ENCODE results near the gene MFSD11.
"Not testable (repeated sequence)": the region's sequence is repeated elsewhere in the genome, so short reads cannot be mapped to it uniquely, and the experiment has no call there.

MFSD11 gene

DNA sequence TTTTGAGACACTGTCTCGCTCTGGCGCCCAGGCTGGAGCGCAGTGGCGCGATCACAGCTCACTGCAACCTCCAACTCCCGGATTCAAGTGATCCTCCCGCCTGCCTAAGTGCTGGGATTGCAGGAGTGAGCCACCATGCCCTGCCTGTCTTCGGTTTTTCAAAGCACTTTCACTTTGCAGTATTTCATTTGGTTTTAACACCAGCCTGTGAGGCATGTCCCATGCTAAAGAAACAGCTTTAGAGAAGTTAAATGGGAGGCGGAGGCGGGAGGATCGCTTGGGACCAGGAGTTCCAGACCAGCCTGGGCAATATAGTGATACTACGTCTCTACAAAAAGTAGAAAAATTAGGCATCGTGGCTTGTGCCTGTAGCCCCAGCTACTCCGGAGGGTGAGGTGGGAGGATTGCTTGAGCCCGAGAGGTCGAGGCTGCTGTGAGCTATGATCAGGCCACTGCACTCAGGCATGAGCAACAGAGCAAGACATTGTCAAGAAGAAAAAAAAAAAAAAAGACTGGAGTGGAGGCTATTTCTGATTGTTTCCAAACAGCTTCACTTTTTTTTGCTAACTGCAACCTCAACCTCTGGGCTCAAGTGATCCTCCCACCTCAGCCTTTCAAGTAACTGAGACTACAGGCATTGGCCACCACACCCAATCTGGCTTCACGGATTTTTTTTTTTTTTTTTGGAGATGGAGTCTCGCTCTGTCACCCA is 10.0 kb upstream of the MFSD11 start:
- no peak for DNase-seq

DNA sequence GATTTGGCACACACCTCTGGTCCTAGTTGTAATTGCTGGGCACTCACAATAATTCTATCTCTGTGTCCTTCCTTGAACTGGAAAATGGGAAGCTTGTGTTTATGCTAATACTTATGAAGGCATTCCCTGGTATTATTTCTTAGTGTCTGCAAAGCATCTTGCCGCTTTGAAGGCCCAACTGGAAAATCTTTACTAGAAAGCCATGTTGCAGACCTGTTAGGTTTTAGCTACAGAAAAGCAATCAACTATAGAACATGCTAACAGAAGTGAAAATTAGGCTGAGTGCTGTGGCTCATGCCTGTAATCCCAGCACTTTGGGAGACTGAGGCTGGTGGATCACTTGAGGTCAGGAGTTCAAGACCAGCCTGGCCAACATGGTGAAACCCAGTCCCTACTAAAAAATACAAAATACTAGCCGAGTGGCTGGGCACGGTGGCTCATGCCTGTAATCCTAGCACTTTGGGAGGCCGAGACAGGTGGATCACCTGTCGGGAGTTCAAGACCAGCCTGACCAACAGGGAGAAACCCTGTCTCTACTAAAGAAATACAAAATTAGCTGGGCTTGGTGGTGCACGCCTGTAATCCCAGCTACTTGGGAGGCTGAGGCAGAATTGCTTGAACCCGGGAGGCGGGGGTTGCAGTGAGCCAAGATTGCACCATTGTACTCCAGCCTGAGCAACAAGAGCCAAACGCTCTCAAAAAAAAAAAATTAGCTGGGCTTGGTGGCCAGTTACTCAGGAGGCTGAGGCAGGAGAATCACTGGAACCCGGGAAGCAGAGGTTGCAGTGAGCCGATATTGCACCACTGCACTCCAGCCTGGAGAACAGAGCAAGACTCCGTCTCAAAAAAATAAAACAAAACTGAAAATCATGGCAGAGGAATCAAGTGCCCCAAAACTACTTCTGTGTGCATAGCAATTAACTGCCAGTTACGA is 5.9 kb upstream of the MFSD11 start:
- DNase-seq: not testable (repeated sequence)

DNA sequence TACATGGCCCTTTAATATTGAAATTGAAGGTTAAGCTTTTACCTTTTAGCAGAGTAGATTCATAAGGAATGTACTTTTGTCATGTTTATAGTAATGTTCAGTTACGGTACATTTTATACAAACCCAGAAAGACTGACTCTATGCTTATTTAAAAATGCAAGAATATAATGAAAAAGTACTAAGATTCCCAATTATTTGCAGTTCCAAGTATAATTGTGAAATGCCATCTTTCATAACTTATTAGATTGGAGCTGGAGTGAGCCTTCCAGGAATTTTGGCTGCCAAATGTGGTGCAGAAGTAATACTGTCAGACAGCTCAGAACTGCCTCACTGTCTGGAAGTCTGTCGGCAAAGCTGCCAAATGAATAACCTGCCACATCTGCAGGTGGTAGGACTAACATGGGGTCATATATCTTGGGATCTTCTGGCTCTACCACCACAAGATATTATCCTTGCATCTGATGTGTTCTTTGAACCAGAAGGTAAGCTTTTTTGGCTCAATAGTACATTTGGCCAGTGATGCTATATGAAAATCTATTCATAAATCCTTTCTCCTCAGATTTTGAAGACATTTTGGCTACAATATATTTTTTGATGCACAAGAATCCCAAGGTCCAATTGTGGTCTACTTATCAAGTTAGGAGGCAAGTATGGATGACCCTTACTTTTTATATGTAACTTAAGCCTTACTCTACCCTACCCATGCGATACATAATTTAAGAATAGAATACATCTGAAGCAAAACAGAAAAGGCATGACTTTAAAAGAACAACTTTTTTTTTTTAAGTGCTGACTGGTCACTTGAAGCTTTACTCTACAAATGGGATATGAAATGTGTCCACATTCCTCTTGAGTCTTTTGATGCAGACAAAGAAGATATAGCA is 4.9 kb upstream of the MFSD11 start:
- no peak for DNase-seq

DNA sequence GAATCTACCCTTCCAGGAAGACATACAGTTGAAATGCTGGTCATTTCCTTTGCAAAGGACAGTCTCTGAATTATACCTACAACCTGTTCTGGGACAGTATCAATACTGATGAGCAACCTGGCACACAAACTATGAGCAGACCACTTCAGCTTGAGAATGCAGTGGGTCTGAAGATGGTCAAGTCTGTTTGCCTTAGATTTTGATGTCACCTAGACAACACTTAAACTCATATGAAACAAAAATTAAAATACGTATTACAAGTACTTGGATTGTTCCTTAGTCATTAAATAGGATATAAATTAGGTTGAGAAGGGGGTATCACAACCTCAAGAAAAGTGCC is 4.3 kb upstream of the MFSD11 start:
- no peak for DNase-seq

DNA sequence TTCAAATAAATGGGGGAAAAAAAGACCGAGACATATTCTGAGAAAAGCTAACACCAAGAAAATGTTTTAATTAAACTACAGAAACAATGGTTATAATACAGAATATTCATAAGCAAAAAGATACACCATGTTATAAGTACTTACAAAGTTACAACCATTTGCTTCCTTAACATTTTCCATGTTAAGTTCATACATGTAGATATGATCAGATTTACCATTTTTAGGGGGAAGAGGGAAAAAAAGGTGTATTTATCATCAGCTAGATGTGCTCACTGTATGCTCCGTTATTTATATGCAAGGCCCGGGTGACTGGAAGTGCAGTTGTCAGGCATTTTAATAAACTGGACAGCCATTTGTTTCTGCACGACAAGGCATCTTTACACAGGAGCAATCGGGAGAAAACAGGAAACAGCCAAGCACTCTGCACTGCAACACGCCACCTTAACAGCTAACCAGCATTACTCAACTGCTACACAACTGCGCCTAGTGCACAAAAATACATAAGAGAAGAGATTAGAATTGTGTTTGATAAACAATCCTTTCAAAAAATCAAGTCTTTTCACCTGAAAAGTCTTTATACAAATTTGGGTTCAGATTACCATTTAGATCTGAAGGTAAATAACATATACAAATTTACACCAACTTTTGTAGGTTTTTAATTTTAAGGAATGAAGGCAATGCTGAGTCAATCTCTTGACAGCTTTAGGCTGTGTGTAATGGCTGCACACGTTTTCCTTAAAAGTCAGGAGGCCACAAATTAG is 3.7 kb upstream of the MFSD11 start:
- DNase-seq: no peak

DNA sequence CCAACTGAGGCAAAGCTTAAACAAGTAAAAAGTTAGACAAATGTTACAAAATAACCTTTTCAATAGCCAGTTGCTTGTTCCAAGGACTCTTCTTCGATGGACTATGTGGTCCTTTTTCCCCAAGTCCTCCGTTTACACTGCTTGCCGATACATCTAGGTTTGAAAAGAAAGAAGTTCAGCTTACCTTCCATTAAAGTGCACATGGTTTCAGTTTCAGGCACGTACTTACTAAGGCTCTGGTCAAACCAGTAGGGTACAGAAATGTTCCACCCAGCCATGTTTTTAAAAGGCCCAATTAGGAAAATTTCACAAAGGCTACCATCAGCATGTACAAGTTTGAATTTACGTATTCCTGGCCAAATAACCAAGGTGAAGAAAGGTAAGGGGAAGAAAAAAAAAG is 2.9 kb upstream of the MFSD11 start:
- no peak for DNase-seq

DNA sequence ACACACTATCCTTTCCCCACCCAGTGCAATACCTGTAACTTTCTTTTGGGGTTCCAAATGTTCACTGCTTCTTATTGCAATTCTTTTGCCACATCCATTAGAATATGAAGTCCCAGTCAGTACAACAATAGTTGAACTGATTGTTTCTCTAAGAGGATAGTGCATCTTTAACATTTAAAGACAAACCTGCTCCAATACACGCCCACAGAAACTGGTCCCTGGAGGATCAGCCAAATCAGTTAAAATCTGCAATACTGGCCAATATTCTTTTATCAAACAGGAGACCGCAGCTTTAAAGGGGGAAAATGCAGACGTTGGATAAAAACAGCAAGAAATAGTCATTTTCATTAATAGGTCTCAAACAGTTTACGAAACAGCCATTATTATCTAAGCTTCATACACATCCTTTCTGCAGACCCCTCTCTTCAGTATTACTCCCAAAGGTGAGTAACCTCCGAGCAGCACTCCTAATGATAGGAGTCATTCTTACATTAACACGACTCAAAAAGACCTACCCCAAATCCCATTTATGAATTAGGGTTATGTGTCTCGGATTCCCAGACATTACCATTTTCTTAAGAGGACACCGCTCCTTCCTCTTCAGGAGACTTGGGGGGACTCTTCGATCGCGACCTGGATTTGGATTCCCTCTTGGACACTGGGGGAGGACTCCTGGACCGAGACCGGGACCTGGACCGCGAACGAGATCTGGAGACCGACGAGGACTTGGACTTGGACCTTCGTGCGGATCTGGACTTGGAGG is 2.2 kb upstream of the MFSD11 start:
- peak; percentile 51 for DNase-seq

DNA sequence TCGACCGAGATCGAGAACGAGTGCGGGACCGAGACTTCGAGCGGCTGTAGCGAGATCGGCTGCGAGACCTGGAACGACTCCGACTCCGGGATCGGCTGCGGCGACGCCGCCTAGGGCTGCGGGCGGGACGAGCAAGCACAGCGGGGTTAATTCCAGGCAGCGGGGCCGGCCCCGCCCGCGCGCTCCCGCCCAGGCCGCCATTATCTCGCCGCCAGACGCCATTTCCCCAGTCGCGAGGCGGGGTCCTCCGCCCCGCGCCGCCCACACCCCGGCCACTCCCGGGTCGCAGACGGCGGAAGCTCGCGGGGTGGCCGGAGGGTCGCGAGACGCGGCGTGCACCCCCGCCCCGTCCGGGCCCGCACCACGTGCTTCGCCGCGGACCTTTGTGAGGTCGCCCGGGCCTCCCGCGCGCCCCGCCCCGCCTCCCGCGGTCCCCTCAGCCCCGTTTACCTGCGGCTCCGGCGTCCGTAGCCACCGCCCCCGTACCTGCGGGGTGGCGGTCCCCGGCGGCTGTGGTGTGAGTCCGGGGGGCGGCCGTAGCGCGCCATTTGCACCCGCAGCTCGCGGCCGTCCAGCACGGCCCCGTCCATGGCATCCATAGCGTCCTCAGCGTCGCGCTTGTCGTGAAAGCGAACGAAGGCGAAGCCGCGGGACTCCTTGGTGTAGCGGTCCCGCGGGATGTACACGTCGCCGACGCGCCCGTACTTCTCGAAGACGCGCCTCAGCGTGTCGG is 1.4 kb upstream of the MFSD11 start:
- peak; percentile 61 for DNase-seq

DNA sequence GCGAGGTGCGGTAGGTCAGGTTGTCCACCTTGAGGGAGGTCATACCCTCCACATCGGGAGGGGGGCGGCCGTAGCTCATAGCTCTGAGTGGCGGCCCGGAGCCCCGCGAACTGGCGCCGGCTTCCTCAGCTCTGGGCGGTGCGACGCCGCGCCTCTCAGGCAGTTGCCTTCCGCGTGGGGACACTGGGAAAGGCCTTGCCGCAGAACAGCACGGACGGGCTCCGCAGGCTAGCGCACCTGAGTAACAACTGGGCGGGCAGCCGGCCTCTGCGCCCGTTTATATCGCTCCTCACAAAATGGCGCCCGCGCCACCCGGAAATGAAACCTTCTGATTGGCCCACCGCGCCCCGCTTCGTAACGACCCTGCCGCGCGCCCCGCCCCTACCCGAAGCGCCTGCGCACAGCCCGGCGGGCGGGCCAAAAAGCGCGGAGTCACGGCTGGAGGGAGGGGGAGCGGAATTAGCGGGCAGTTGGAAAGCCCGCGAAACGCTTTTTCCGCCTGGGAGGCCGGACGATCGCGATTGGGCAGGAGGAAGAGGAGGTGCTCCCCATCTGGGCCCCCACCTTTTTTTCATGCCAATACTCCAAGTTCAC is 740 bp upstream of the MFSD11 start, which contains the start of gene SRSF2:
TSS of gene SRSF2 (minus strand) at position 250 of the 594 bp plus-strand sequence. CDS start at position 79, 171 bp downstream.
- DNase-seq: peak; percentile 99

DNA sequence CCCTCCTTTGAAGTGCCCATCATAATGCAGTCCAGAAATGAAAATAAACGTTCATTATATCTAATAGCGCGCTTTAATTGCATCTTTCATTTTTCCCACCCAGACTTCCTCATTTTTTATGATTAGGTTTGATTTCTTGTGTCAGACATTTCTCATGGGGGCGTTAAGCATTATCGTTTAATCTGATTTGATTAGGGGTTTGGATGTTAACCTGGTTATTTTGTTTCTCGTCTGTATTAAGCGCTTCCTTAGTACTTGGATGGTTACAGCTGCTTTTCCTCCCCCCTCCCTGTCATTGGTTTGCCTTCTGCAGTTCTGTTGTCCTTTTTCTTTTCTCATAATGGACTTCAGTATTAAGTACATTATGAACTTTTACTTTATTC is 540 bp downstream of the MFSD11 start:
- no peak for DNase-seq

DNA sequence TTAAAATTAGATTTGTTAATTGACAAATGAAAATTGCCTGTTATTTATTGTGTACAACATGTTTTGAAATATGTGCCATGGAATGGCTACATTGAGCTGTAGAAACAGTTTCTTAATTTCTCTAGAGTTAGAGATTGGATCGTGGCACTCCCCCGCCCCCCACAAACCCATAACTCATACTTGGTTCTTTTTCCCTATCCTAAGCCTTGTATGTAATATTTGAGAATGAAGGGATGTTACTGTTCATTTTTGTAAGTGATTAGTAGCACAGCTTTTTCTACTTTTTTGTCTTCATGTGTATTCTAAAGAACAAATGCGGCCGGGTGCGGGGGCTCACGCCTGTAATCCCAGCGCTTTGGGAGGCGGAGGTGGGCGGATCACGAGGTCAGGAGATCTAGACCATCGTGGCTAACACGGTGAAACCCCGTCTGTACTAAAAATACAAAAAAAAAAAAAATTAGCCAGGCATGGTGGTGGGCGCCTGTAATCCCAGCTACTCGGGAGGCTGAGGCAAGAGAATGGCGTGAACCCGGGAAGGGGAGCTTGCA is 1.7 kb downstream of the MFSD11 start:
- not testable (repeated sequence) for DNase-seq

DNA sequence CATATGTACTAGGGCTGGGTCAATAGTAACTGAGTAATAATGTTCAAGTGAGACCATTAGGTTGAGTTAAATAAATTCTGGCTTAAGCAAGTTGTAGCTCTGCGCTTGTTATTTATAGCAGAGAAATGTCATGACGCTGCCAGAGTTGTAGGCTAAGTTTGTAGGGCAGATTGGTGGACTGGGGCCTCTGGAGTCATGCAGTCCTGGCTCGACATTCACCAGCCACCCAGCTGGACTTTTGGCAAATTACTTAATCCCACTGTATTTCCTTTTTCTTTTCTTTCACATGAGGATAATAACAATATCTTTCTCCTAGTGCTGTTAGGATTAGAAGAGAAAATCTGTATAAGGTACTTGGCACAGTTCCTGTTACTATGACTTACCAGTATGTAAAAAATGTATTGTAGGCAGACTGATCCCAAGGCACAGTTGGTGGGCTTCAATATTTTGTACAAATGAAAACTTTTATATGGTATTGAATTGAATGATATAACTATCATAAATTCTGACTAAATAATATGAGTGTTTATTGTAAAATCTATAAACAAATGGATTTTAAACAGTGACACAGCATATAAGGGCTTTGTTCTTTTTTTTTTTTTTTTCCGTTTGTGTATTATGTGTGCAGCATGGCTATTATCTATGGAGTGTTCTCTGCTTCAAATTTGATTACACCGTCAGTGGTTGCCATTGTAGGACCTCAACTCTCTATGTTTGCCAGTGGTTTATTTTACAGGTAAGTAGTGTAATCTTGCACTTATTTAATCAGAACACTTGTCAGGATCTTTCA is 2.6 kb downstream of the MFSD11 start:
- DNase-seq: no peak

DNA sequence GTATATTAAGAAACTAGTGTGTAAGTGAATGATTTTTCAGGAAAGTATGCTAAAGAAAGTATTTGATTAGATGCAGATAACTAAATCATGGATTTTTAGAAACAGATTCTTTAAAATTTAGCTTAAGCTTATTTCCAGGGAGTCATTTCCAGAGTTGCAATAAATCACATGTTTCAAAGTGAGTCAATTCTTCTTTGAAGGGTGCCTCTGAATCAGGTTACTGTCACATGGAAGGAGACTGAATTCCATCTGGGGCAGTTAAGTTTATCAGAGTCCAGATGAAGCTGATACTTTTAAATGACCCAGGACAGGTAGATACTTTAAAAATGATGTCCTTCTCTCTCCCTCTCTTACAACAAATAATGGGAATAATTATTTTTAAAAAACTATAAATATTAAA is 5.0 kb downstream of the MFSD11 start:
- DNase-seq: no peak

DNA sequence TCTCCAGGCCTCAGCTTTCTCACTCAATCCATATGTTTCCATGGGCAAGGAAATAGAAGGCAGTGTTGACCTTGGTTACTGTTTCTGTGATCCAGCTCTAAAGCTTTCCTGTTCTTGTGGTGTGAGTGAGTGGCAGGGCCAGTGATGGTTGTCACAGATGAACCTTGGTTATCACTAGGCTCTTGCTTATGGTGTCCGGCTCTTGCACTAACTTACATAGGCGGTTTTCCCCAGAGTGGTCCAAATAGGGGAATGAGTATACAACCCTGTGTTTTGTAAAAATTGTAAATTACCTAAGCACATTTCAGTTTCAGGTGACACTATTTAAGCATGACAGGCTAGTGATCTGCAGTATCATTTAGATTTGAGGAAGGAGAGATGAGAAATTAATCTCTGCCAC is 6.8 kb downstream of the MFSD11 start:
- no peak for DNase-seq

DNA sequence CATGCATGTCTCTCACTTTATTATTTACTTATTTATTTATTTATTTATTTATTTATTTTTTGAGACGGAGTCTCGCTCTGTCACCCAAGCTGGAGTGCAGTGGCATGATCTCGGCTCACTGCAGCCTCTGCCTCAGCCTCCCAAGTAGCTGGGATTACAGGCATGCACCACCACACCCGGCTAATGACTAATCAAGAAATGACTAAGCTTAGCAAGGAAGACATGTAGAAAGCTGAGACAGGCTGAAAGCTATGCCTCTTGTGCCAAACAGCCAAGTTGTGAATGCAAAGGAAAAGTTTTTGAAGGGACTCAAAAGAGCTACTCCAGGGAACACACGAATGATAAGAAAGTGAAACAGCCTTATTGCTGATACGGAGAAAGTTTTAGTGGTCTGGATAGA is 7.9 kb downstream of the MFSD11 start:
- not testable (repeated sequence) for DNase-seq

DNA sequence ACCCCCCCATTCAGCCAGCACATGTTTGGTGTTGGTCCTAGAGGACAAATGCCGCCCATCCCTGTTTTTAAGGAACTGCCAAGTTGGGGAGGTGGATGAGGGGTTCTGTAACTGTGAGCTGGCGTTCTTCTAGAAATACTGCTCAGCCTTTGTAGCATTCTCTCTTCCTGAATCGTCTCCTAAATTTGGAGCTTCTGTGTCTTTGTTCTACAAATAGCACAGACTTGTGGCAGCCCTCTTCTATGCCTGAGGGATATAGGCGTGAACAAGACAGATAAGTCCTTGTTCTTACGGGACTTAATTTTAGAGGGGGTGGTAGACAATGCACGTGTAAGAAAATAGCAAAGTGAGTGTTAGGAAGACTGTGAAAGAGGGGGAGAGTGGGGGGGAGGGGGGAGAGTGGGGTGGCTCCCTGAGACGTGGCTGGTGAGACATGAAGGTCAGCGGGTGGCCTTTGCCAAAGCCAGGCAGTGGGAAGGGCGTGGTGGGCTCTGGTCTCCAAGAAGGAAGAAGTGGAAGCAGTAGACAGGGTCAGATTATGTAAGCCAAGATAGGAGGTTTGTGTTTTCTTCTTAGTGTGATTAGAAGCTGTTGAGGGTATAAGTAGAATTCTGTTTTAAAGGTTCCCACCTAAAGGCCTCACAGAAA is 9.9 kb downstream of the MFSD11 start:
- DNase-seq: no peak

DNA sequence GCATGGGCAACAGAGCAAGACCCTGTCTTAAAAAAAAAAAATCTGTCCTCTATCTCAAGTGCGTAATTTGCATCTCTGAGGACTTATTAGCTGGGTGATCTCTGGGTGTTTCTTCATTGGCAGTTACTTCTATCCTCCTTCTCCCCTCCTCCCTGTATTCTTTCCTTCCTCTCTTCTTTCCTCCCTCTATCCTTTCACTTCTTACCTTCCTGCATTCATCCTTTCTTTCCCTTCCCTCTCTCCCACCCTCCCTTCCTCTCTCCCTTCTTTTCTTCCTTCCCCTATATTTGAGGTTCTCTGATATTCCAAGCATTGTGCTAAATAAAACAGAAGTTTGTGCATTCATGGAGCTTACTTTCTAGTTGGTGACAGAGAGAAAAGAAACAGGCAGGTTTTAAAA is 10.7 kb downstream of the MFSD11 start:
- DNase-seq: no peak

DNA sequence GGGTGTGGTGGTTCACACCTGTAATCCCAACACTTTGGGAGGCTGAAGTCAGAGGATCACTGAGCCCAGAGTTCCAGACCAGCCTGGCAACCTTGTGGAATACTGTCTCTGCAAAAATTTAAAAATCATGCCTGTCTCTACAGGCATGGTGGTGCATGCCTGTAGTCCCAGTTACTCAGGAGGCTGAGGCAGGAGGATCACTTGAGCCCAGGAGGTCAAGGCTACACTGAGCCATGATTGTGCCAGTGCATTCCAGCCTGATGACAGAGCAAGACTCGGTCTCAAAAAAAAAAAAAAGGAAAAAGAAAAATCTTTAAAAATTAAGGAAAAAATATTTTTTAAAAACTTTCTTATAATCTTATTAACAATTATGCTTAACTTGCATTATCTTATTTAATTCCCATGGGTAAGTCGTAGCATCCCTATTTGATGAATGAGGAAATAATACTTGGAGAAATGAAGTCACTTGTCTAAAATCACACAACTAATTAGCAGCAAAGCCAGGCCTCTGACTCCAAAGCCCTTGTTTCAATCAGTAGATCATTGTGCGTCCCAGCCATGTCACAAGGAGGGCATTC is 13.6 kb downstream of the MFSD11 start:
- no peak for DNase-seq
